Measurements from ENCODE around the gene RELT.

RELT gene

DNA sequence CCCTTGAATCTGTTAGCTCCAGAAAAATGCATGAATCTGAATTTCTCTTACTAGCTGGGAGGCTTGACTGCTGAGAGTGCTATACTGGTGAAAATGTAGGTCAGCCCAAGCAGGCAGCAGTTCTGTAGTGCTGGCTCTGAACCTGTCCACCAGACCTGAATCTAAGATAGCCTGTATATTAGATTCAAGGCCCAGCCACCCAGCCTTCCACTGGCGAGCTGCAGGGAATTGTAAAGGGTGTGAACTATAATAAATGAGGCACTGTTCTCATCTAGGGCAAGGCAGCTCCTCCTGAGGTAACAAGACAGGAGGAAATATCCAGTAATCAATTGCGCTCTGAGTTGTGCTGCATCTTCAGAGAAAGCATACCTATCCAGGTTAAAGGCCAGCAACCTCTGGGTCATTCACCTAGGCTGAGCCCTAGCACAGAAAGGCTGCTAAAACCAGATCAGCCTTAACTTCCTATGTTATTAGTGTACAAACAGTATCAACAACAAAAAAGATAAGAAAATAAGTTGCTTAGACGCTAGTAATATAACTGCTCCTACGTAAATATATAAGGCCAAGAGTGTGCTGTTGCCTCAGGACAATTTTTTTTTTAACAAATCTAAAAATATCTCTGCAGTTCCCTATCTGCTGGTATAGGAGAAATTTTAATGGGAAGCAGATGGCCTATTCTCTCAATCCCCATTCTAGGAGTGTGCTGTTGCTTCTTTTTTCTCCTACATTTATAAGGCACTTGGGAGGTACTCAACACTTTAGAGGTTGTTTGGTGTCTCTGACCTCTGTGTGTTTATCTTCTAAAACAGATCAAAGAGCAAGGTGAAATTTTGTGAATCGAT lies 63.0 kb downstream of the RELT start:
- DNase-seq (ENCODE audit: low read depth) = no peak

DNA sequence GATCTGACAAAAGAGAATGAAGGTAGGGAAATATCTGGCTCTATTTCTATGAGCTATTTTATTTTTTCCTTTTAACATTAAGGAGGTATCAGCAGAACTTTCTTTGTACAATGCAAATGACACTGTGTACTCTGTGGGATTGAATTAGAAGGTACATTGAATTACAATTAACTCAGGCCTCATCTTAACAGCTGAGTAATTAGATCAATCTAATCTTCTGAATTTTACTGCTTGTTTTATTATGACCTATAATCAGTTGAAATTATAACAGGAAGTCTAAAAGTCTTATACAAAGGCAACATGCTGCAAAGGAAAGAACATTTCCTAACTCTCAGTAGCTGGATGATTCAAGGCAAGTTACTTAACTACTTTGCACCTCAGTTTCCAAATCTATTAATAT lies 69.8 kb downstream of the RELT start:
- no peak for DNase-seq (ENCODE audit: low read depth)

DNA sequence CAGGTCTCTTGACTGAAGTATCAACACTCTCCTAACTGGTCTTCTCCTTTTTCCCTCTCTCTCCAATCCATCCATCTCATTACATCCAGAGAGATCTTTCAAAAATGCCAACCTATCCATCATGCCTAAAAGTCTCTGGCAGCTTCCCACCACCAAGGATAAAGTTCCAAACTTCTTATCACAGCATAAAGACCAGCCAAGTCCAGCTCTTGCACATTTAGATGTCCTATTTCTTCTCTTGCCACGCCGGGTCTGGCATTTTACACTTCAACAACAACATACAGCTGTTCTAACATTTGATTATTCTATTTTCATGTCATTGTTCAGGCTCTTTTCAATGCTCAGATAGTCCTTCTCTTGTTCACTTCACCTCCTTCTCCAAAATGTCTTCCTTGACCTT lies 70.6 kb downstream of the RELT start:
- no peak for DNase-seq (ENCODE audit: low read depth)
